ENCODE data around the gene ZDHHC14. TPM values are rescaled to one million over a fixed set of nuclear protein-coding genes. Genes with fewer than 3 reads are reported as not detected.

The ZDHHC14 gene
- total RNA-seq, 2 experiments from 2014 or later: 5.2 TPM

DNA sequence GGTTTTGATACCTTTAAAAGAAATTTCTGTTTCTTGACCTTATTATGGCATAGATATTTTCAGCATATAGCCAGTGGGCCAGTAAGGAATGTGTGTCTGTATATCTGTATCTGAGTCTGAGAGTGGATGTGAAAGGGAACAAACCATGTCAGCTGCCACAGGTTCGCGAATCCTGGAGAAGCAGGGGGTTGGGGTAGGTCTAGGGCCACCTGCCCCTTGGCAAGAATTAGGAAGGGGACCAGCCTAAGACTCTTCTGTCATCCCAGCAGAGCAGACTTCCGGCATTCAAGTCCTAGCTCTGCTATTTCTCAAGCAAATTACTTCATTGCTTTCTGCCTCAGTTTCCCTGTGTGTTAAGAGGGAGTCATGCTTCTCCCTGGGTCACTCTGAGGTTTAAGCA lies 261.7 kb downstream of the ZDHHC14 start:
- Mint-ChIP-seq H3K27ac (no peak overlapping the region), H3K4me3 (no peak overlapping the region), H3K4me1 (peaks cover 12% of the 10 kb centered on the region), H3K9me3 (no peaks in the 10 kb centered on the region), H3K27me3 (peaks cover 14% of the 10 kb centered on the region), H3K36me3 (peaks cover 7% of the 10 kb centered on the region)
- POLR2A ChIA-PET: no interaction called here
- ATAC-seq (ENCODE audit: low read depth) (no peak), DNase-seq (no peak)

DNA sequence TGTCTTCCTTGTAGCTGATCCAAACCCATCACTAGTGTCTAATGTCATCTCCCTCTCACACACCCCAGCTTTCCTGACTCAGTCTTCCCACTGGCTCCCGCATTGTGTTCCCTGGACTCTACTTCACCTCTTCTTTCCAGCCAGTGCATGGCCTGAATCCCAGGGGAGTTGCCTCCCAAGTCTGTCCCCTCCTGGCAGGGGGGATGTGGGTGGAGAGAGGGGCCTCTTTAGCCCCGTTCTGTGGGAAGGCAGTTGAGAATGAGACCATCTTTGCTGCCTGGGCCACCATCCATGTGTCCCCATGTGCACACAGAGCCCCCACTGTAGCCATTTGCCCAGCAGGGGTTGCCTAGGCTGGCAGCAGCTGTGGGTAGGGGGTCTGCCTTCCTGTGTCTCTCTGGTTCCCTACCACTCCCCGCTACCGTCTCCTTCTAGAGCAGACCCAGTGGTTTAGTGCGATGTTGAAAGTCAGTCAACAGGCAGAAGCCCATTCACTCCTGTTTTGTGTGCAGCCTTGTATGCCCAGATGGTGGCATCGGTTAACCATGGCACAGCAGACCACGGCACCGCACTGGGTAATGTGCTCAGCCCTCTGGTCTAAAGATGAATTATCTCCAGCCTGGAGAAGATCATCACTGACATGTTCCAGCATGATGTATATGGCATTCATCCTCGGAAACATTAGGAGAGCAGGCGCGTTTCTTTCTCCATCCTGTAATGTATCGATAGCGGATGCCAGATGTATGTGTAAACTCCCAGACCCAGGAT lies 263.2 kb downstream of the ZDHHC14 start:
- POLR2A ChIA-PET: no interaction called here
- DNase-seq: no peak
- Mint-ChIP-seq H3K4me1 (peaks cover 24% of the 10 kb centered on the region), H3K4me3 (no peak overlapping the region), H3K36me3 (peaks cover 10% of the 10 kb centered on the region), H3K9me3 (no peaks in the 10 kb centered on the region), H3K27ac (no peak overlapping the region), H3K27me3 (peaks cover 13% of the 10 kb centered on the region)
- no peak for ATAC-seq (ENCODE audit: low read depth)

DNA sequence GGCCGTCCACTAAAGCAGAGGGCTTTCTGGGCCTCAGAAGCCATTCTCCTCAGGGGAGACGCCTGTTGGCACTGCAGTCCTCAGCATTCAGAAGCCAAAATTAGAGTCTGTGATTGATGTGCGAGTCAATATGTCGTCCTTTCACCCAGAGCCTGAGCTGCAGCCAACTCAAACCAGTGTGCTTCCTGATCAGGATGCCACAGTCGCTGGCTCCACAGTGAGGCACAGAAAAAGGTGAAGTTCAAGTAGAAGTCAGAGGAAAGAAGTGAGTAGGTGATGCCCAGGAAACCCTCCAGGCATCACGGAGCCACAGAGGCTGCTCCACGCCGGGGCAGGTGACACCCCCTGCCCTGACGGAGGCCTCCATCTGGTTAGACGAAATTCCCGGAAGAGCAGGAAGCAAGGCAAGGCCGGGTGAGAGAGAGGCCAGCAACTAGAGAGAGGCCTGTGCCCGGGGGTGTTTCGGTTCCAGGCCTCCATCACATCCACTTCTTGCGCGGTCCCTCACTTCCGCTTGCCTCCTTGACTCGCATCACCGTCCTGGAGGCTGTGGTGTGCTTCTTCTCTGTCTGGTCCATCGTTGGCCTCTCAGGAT lies 264.3 kb downstream of the ZDHHC14 start:
- ATAC-seq (ENCODE audit: low read depth) (no peak), DNase-seq (no peak)
- no peaks in the 10 kb centered on the region for H3K9me3 Mint-ChIP-seq
- H3K27ac Mint-ChIP-seq: no peak overlapping the region
- H3K27me3 Mint-ChIP-seq: peaks cover 9% of the 10 kb centered on the region
- H3K4me1 Mint-ChIP-seq: peaks cover 19% of the 10 kb centered on the region
- H3K36me3 Mint-ChIP-seq: peaks cover 10% of the 10 kb centered on the region
- POLR2A ChIA-PET: no interaction called here
- no peak overlapping the region for H3K4me3 Mint-ChIP-seq

DNA sequence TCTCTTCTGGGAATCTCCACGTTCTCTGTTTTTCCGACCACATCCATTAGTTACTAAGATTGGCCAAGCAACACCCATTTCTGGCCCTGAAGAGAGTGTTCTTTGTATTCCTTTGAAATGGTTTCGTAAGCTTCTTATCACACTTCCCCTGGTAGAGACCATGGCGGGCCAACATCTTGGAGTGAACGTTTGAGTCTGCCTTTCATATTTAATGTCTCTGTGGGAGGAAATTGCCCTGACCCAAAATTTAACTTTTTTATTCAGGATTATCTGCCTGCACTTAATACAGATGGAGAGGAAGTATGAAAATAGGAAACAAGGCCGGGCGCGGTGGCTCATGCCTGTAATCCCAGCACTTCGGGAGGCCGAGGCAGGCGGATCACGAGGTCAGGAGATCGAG lies 265.0 kb downstream of the ZDHHC14 start:
- Mint-ChIP-seq H3K4me1 (peaks cover 19% of the 10 kb centered on the region), H3K27me3 (peaks cover 3% of the 10 kb centered on the region), H3K4me3 (no peak overlapping the region), H3K36me3 (peaks cover 10% of the 10 kb centered on the region), H3K9me3 (no peaks in the 10 kb centered on the region), H3K27ac (no peak overlapping the region)
- ATAC-seq (ENCODE audit: low read depth): no peak
- POLR2A ChIA-PET: no interaction called here
- DNase-seq: no peak

DNA sequence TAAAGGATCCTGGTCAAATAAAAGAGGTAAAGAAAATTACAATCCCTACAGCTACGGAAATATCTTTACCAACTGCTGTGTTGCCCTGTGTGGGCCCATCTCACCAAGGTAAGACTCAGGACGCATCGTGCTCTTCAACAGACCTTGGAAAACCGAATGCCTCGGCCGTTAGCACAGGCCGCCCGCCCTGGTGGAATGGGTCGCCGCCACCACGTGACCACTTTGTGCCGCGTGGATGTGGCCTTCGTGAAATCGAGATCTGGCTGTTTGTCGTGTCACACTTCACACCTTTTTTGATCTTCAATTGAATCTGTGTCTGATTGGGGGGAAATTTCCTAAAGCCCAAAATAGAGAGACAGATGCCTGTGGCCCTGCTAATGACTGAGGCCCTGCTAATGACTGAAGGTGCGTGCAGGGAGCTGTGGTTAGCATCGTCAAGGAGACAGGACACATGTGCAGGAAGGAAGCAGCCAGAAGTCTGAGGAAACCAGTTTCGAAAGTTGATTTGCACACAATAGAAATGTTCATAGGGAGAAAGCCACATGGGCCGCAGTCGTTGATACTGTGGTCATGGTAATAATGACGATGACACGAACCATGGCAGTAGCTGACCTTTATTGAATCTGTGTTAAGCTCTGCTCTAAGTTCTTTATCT lies 266.4 kb downstream of the ZDHHC14 start:
- POLR2A ChIA-PET: no interaction called here

DNA sequence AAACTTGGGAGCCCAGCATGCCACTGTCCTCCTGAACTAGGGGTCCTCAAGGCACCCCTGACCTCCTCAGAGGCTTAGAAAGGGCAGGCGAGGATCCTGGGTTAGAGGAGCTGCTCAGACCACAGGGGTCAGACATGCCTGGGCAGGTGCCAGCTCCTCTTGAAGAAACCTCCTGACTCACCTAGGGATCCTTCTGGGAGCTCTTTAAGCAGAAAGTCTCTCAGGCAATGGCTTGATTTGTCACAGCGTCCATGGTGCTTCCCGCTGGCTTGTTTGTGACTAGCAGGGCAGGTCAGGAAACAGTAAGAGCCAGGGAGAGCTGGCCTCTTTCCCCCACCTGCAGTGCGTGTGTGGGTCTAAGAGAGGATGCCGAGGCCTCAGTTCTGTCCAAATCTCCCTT lies 267.6 kb downstream of the ZDHHC14 start:
- Mint-ChIP-seq H3K27ac (peak overlapping the region; percentile 50), H3K4me3 (no peak overlapping the region), H3K4me1 (peaks cover 19% of the 10 kb centered on the region), H3K27me3 (no peaks in the 10 kb centered on the region), H3K36me3 (peaks cover 12% of the 10 kb centered on the region), H3K9me3 (no peaks in the 10 kb centered on the region)
- DNase-seq (no peak), ATAC-seq (ENCODE audit: low read depth) (no peak)
- POLR2A ChIA-PET: interaction anchor here (1.0 kb wide), 1 partner anchor 20 kb away, joined by 3 read pairs; no protein-coding TSS in a partner anchor

More for the DNA sequence above, 266.4 kb downstream of the ZDHHC14 start:
- Mint-ChIP-seq H3K9me3 (no peaks in the 10 kb centered on the region), H3K4me1 (peaks cover 19% of the 10 kb centered on the region), H3K36me3 (peaks cover 12% of the 10 kb centered on the region), H3K4me3 (peak overlapping the region; percentile 40), H3K27ac (peak overlapping the region; percentile 6), H3K27me3 (peaks cover 3% of the 10 kb centered on the region)
- no peak for DNase-seq
- peak; percentile 75 for ATAC-seq (ENCODE audit: low read depth)

DNA sequence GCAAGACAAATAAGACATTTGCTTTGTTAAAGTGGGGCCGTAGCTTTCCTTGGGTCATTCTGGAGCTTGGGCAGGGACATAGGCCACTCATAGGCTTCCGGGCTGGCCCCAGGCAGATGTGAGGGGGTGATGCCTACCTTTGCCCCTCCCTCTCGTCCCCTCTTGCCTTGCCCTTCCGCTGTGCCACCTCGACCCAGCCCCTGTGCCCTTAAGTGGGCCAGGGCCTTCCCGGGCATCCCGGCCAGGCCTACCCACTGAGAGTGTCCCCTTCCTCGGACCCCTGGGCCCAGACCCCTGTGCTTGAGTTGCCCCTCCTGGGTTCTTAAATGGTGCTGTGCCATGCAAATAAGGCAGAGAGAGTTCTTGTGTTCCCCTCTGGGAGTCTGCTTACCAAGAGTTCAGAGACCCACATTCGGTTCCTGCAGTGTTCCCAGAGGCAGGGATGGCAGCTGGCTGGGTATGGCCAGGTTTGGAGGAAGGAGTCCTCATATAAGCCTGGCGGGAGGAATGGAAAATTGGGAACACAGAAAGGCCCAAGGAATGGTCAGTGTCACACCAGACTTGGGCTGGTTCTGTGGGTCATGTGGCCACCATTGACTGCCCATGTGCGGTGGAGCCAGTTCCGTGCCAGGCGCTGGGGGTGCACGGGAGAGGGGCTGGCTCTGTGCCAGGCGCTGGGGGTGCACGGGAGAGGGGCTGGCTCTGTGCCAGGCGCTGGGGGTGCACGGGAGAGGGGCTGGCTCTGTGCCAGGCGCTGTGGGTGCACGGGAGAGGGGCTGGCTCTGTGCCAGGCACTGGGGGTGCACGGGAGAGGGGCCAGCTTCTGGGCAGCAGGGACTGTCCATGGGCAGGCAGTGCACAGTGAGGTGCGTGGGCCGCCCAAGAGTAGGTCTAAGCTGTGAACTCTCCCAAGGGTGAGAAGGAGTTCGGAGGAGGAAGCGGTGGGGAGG lies 268.6 kb downstream of the ZDHHC14 start:
- Mint-ChIP-seq H3K27me3 (no peaks in the 10 kb centered on the region), H3K36me3 (peaks cover 12% of the 10 kb centered on the region), H3K4me3 (no peak overlapping the region), H3K4me1 (peaks cover 19% of the 10 kb centered on the region), H3K27ac (peak overlapping the region; percentile 34), H3K9me3 (no peaks in the 10 kb centered on the region)
- POLR2A ChIA-PET: interaction anchor here (0.5 kb wide), 1 partner anchor 184 kb away, joined by 4 read pairs; no protein-coding TSS in a partner anchor
- DNase-seq (no peak), ATAC-seq (ENCODE audit: low read depth) (no peak)

DNA sequence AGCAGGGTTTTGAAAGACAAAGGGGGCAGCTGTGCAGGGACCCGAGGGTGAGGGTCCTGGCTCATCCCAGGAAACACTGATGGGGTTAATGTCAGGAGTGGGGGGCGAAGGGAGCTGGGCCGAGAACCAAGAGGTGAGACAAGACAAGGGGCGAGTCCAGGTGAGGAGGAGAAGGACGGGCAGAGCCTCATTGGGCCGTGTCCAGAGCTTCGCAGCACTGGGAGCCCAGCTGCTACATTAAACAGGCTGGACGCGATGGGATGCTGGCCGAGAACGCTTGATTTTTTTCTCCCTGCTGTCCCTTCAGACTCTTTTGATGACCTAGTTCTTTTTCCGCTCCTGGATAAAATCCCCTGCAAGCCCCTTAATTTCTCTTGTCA lies 269.3 kb downstream of the ZDHHC14 start:
- no peak for ATAC-seq (ENCODE audit: low read depth)
- H3K4me3 Mint-ChIP-seq: no peak overlapping the region

DNA sequence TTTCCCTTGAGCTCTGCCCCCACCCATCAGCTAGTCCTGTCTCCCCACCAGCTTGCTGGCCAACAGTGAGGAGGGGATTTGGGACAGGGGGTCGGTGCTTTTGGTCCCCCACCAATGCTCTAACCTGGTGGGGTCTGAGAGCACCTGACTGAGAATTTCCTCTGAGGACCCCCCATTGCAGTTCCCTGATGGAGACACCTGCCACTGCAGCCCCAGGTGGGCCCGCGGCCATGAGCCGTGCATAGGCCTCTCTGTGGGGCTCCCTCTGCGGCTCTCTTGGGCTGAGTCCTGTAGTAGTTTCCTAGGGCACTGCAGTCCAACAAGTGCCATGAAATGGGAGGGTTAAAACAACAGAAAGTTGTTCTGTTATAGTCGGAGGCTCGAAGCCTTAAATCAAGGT lies 269.8 kb downstream of the ZDHHC14 start:
- Mint-ChIP-seq H3K4me1 (peaks cover 19% of the 10 kb centered on the region), H3K27ac (no peak overlapping the region), H3K27me3 (no peaks in the 10 kb centered on the region), H3K9me3 (no peaks in the 10 kb centered on the region), H3K4me3 (no peak overlapping the region), H3K36me3 (peaks cover 10% of the 10 kb centered on the region)
- POLR2A ChIA-PET: no interaction called here
- no peak for DNase-seq
- no peak for ATAC-seq (ENCODE audit: low read depth)

More for the DNA sequence above, 269.3 kb downstream of the ZDHHC14 start:
- no peak overlapping the region for H3K27ac Mint-ChIP-seq
- H3K27me3 Mint-ChIP-seq: no peaks in the 10 kb centered on the region
- POLR2A ChIA-PET: interaction anchor here (0.5 kb wide), 1 partner anchor 185 kb away, joined by 4 read pairs; no protein-coding TSS in a partner anchor
- peaks cover 12% of the 10 kb centered on the region for H3K36me3 Mint-ChIP-seq
- H3K9me3 Mint-ChIP-seq: no peaks in the 10 kb centered on the region
- H3K4me1 Mint-ChIP-seq: peaks cover 19% of the 10 kb centered on the region
- no peak for DNase-seq

DNA sequence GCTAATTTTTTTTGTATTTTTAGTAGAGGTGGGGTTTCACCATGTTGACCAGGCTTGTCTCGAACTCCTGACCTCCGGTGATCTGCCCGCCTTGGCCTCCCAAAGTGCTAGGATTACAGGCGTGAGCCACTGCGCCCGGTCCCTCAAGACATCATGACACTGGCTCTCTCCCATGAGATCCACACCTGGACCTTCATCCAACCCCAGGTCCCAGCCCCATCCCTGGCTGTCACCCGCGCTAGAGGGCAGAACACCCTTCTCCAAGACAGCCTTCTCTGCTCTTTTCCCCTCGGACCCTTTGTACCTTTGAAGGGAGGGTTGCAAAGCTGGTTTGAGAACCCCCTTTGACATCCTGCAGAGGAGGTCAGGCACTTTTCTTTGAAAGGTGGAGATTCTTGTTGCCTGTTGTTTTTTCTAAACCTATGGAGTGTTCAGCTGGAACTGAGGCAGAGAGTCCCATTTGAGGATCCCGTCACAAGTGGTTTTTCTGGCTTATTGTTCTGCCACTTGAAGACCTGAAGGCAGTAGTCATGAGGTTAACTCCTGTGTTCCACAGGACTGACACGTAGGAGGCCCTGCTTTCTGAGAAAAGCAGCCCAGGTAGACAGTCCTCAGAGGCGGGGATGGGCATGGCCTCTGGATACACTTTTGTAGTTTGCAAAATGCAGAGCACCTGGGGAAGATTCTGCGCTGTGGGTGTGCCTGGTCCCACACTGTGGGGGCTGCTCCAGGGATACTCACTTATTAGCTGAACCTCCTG lies 270.9 kb downstream of the ZDHHC14 start:
- peaks cover 3% of the 10 kb centered on the region for H3K27me3 Mint-ChIP-seq
- peaks cover 18% of the 10 kb centered on the region for H3K4me1 Mint-ChIP-seq
- DNase-seq: no peak
- no peaks in the 10 kb centered on the region for H3K9me3 Mint-ChIP-seq
- POLR2A ChIA-PET: interaction anchor here (0.7 kb wide), 1 partner anchor 158 kb away, joined by 3 read pairs; no protein-coding TSS in a partner anchor
- H3K4me3 Mint-ChIP-seq: no peak overlapping the region
- no peak for ATAC-seq (ENCODE audit: low read depth)
- H3K36me3 Mint-ChIP-seq: peaks cover 11% of the 10 kb centered on the region
- H3K27ac Mint-ChIP-seq: no peak overlapping the region

DNA sequence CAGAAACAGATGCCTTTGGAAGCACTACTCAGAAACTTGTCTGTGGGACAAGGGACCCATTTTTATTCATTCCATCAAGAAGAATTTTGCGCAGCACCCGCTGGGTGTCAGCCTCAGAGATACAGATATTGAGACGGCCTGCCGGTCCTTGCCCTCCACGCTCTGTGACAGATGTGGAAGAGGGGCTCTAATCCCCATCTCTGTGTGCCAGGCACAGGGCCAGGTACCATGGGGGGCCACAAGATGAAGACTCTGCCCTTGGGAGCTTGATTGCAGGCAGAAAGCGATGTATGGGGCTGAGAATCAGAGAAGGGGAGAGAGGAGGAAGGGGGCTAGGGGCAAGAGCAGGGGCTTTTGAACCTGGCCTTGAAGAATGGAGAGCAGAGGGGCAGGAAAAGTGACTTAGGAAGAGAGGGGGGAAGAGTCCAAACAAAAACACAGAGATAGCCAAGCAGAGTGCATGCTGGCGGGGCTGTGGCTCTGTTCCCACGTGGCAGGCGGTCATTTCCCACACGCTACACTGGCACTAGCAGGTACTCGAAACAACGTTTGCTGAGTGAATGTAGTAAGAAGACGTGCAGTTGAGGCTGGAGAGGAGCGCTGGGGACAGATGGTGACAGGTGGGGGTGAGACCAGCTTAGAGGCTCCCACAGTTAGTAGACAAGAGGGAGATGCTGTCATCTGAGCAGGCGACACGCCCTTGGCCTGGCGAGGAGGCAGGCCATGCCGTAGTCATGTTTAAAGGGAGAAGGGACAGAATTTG lies 271.8 kb downstream of the ZDHHC14 start:
- peaks cover 5% of the 10 kb centered on the region for H3K36me3 Mint-ChIP-seq
- ATAC-seq (ENCODE audit: low read depth): no peak
- no peak for DNase-seq
- no peaks in the 10 kb centered on the region for H3K9me3 Mint-ChIP-seq
- POLR2A ChIA-PET: no interaction called here
- H3K4me1 Mint-ChIP-seq: peaks cover 12% of the 10 kb centered on the region
- H3K27ac Mint-ChIP-seq: no peak overlapping the region
- H3K27me3 Mint-ChIP-seq: peaks cover 3% of the 10 kb centered on the region
- H3K4me3 Mint-ChIP-seq: no peak overlapping the region

DNA sequence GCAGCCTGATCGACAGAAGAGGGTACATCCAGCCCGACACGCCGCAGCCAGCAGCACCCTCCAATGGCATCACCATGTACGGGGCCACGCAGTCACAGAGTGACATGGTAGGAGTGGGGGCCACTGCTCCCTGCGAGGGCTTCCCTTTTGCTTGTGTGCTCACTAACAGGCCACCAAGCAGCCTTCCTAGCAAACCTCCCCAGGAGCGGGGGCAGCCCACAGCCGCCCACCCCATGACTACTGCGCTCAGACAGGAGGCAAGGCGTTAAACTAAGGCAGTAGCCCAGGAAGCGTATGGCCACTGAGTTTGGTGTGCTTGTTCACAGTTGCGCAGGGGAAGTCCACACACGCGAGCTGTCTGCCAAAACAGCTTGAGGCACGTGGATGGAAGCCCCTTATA lies 272.5 kb downstream of the ZDHHC14 start:
- ATAC-seq (ENCODE audit: low read depth) (no peak), DNase-seq (no peak)
- Mint-ChIP-seq H3K27ac (no peak overlapping the region), H3K27me3 (peaks cover 4% of the 10 kb centered on the region), H3K4me1 (peaks cover 6% of the 10 kb centered on the region), H3K4me3 (no peak overlapping the region), H3K36me3 (peaks cover 3% of the 10 kb centered on the region), H3K9me3 (no peaks in the 10 kb centered on the region)
- POLR2A ChIA-PET: no interaction called here
